HepG2 (cell line): ENCODE results near the gene SLC25A5. TPM values are rescaled to one million over a fixed set of nuclear protein-coding genes. Genes with fewer than 3 reads are reported as not detected.
A peak's percentile ranks its signal among the peaks of the same experiment; 100 is the strongest.

ENCODE experiments used
- ATAC-seq: fragments of 200-7000 bp; cut with Tn5 transposase; 3 replicates; pipeline ENCODE4 v1.9.1; 2020; ENCODE audit warnings: mild to moderate bottlenecking, moderate library complexity
- BruUV-seq: library from RNA; stranded (reverse); fragments of 400-500 nt; replicated peaks from 2 replicates; lab custom pipeline; 2021; lab: Mats Ljungman, UMichigan
- CTCF ChIA-PET: fragments of 300-600 bp; formaldehyde crosslinking; extraction: SDS; loops from one replicate; lab custom pipeline; 2021; ENCODE audit warnings: low total read pairs, inconsistent platforms, low intra/inter-chr PET ratio; lab: Yijun Ruan, JAX
- POLR2A ChIA-PET: fragments of 350-600 bp; sonication (Branson Sonifier 250); formaldehyde crosslinking; loops from one replicate; lab custom pipeline; 2020; ENCODE audit warnings: antibody characterized with exemption, inconsistent platforms; lab: Yijun Ruan, JAX
- DNase-seq: peaks from one replicate; pipeline ENCODE4 v3.0.0-alpha.2; 2015; ENCODE audit warnings: low spot score
- FAIRE-seq: peaks from 3 replicates; lab custom pipeline; 2011; peaks lifted over from hg19 to GRCh38; lab: Jason Lieb, UNC
- H2AFZ ChIP-seq: one replicate; pipeline ENCODE4 v1.6.1; 2011; ENCODE audit warnings: low read length, inconsistent platforms
- H3K27ac ChIP-seq: fragments of 300-600 bp; 3 replicates; pipeline ENCODE4 v1.8.0; 2011; ENCODE audit warnings: mixed run types, mild to moderate bottlenecking, mixed read lengths, low read length, inconsistent platforms; ENCODE audit not compliant: insufficient read depth; ENCODE audit errors: extremely low read length
- H3K27me3 ChIP-seq, 2 experiments: fragments of 200-600 bp in 1 of 2; 2 replicates in 1 of 2; 3 replicates in 1 of 2; pipeline versions ENCODE4 v1.6.0 to v1.8.0; 2011; ENCODE audit warnings: low read length in 2 of 2, mild to moderate bottlenecking in 2 of 2, moderate library complexity in 2 of 2, inconsistent platforms in 1 of 2; ENCODE audit not compliant: insufficient read depth in 2 of 2, control insufficient read depth in 1 of 2
- H3K36me3 ChIP-seq, 2 experiments: fragments of 200-600 bp in 1 of 2; replicated peaks in 1 of 2; 2 replicates in 1 of 2; 3 replicates in 1 of 2; pipeline versions ENCODE4 v1.5.1 to v1.8.0; 2011; ENCODE audit warnings: low read length in 2 of 2, inconsistent platforms in 1 of 2; ENCODE audit not compliant: insufficient read depth in 2 of 2, control insufficient read depth in 1 of 2
- H3K4me1 ChIP-seq: 2 replicates; pipeline ENCODE4 v1.5.1; 2012; ENCODE audit warnings: low read length, inconsistent platforms; ENCODE audit not compliant: insufficient read depth
- H3K4me2 ChIP-seq: 2 replicates; pipeline ENCODE4 v1.6.0; 2011; ENCODE audit warnings: low read depth, low read length, inconsistent platforms
- H3K4me3 ChIP-seq, 3 experiments: fragments of 200-600 bp in 1 of 3; sonication (generic), shearing (Covaris generic) in 1 of 3; replicated peaks in 1 of 3; 2 replicates each; pipeline ENCODE4 v1.5.1; 2011 to 2016; ENCODE audit warnings: low read length in 3 of 3, inconsistent platforms in 2 of 3, low read depth in 2 of 3, mild to moderate bottlenecking in 2 of 3, control low read depth in 1 of 3, mixed read lengths in 1 of 3; ENCODE audit not compliant: insufficient read depth in 1 of 3
- H3K79me2 ChIP-seq: one replicate; pipeline ENCODE4 v1.6.1; 2011; ENCODE audit warnings: low read length, inconsistent platforms; ENCODE audit not compliant: insufficient read depth
- H3K9ac ChIP-seq: 2 replicates; pipeline ENCODE4 v1.6.0; 2011; ENCODE audit warnings: mild to moderate bottlenecking, low read depth, low read length, inconsistent platforms; ENCODE audit not compliant: insufficient read depth
- H3K9me3 ChIP-seq: 2 replicates; pipeline ENCODE4 v1.5.1; 2012; ENCODE audit warnings: mild to moderate bottlenecking, low read length
- H4K20me1 ChIP-seq: 2 replicates; pipeline ENCODE4 v1.6.0; 2011; ENCODE audit warnings: inconsistent platforms, mild to moderate bottlenecking, low read length, moderate library complexity; ENCODE audit not compliant: insufficient read depth
- HES4 ChIP-seq: sonication (generic); formaldehyde crosslinking; IDR thresholded peaks from 2 replicates; pipeline ENCODE4 v1.9.0; 2021; ENCODE audit warnings: mild to moderate bottlenecking, missing genetic modification reagents, borderline replicate concordance
- HMGA1 ChIP-seq: sonication (generic); formaldehyde crosslinking; conservative IDR thresholded peaks from 2 replicates; pipeline ENCODE4 v1.4.0; 2020; ENCODE audit warnings: missing genetic modification reagents
- HNF4A ChIP-seq: sonication (generic); formaldehyde crosslinking; IDR thresholded peaks from 2 replicates; pipeline ENCODE4 v1.4.0; 2020; ENCODE audit warnings: missing genetic modification reagents
- IRF2 ChIP-seq: IDR thresholded peaks from 2 replicates; pipeline ENCODE4 v1.6.1; 2018; ENCODE audit warnings: missing genetic modification reagents, missing compliant biosample characterization
- PAXIP1 ChIP-seq: sonication (generic); formaldehyde crosslinking; conservative IDR thresholded peaks from 2 replicates; pipeline ENCODE4 v1.4.0; 2020; ENCODE audit warnings: mild to moderate bottlenecking, missing genetic modification reagents, moderate library complexity
- PHF8 ChIP-seq: sonication (generic); formaldehyde crosslinking; IDR thresholded peaks from 2 replicates; pipeline ENCODE4 v1.5.0; 2020; ENCODE audit warnings: missing genetic modification reagents
- RAD21 ChIP-seq: fragments of 450-650 bp; formaldehyde crosslinking; IDR thresholded peaks from 2 replicates; pipeline ENCODE4 v1.5.0; 2020; ENCODE audit warnings: mild to moderate bottlenecking
- STAG1 ChIP-seq: sonication (generic); formaldehyde crosslinking; IDR thresholded peaks from 2 replicates; pipeline ENCODE4 v1.4.0; 2020; ENCODE audit warnings: missing genetic modification reagents
- THAP11 ChIP-seq: IDR thresholded peaks from 2 replicates; pipeline ENCODE4 v1.6.1; 2016; ENCODE audit warnings: missing biosample characterization, missing genetic modification reagents
- YY1 ChIP-seq: IDR thresholded peaks from 2 replicates; pipeline ENCODE4 v1.6.1; 2011; ENCODE audit warnings: low read length, low read depth, moderate library complexity, mild to moderate bottlenecking; ENCODE audit not compliant: insufficient read depth, insufficient replicate concordance
- ZBTB26 ChIP-seq: IDR thresholded peaks from 2 replicates; pipeline ENCODE4 v1.6.1; 2016; ENCODE audit warnings: missing compliant biosample characterization, missing genetic modification reagents, borderline replicate concordance
- ZNF501 ChIP-seq: sonication (generic); formaldehyde crosslinking; IDR thresholded peaks from 2 replicates; pipeline ENCODE4 v1.5.1; 2020; ENCODE audit warnings: mild to moderate bottlenecking, moderate library complexity, missing genetic modification reagents
- WGBS: methylation state at CpG from one replicate; pipeline ENCODE4 v1.1.6; 2017; ENCODE audit warnings: low lambda C conversion rate; 5-methylcytosine and 5-hydroxymethylcytosine counted together
- in situ Hi-C: cut with HindIII; loops from 2 replicates; pipeline ENCODE4 v1.10.0; 2017; ENCODE audit warnings: low pct_unique_long_range_greater_than_20kb; ENCODE audit not compliant: extremely low pct_ligation_motif_present
- intact Hi-C: fragments of 100-400 bp; cut with micrococcal nuclease; formaldehyde crosslinking; loops from one replicate; pipeline ENCODE4 v1.10.0; 2022; ENCODE audit not compliant: unreplicated experiment
- polyA plus RNA-seq, 8 experiments: library from polyadenylated mRNA; depleted of rRNA in 3 of 8; stranded (reverse) in 7 of 8; unstranded in 1 of 8; fragments of >200 nt; fragmentation: Illumina TruSeq in 4 of 8; extraction: Trizol in 4 of 8; gene quantifications; 2 replicates each; pipeline versions ENCODE4 v1.2.1 to v1.2.3, GENCODE V29; 2011 to 2016; ENCODE audit warnings: low read depth in 4 of 8, missing spikeins in 1 of 8, mixed read lengths in 1 of 8; ENCODE audit not compliant: insufficient read depth in 1 of 8
- total RNA-seq, 5 experiments: library from RNA; depleted of rRNA; stranded (reverse); fragments of >200 nt; fragmentation: Illumina TruSeq; extraction: Trizol; gene quantifications; 2 replicates each; pipeline ENCODE4 v1.2.3, GENCODE V29; 2016; ENCODE audit warnings: low read depth in 1 of 5

SLC25A5 gene
- total and polyA plus RNA-seq, 2 of the 13 experiments (the other 11 are each of a cell fraction or from before 2014, with no cell fraction given) = 300 to 402 TPM

DNA sequence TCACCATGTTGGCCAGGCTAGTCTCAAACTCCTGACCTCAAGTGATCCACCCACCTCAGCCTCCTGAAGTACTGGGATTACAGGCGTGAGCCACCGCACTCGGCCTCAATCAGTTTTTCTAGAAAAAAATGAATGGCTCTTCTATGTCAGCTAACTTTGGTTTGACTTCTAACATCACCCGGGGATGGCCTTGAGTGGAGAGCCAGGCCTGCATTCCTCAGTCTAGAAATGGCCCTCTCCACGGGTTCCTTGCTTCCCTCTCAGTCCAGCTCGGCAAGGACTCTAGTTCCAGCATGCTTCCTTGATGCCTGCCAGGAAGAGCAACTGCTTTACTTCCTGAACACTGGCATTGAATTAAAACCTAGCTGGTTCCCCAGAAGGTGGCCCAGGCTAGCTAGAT is 39.0 kb downstream of the SLC25A5 start:
- Histone ChIP-seq H3K27me3 (no peaks in the 10 kb centered on the region), H3K79me2 (no peaks in the 10 kb centered on the region), H3K9ac (no peak overlapping the region), H3K4me1 (peaks cover 57% of the 10 kb centered on the region), H3K9me3 (no peaks in the 10 kb centered on the region), H3K4me3 (no peak overlapping the region)
- BruUV-seq = no TSS peak
- POLR2A ChIA-PET = interaction anchor here (0.7 to 3.2 kb wide), 4 partner anchors 11 to 67 kb away, joined by 3 to 27 read pairs (median 9); partner anchors contain the start of gene UBE2A
- TF ChIP-seq ZBTB26 (CRISPR knock-in tag) = peak; percentile 70
- no peak for TF ChIP-seq HNF4A (CRISPR knock-in tag)
- TF ChIP-seq, all 625 proteins: peak for 1
- H4K20me1 ChIP-seq = no peaks in the 10 kb centered on the region
- H2AFZ ChIP-seq = peak overlapping the region; percentile 86
- DNase-seq = no peak
- peak; percentile 66 for FAIRE-seq
- H3K4me2 ChIP-seq = no peak overlapping the region
- in situ Hi-C loops = loop anchor here (25.0 kb wide), 1 partner anchor 230 kb away; no protein-coding TSS in a partner anchor
- no CpG with 5 or more reads among the region's 6 CpGs for WGBS
- peak overlapping the region; percentile 60 for H3K27ac ChIP-seq
- intact Hi-C loops = no loop called here
- no peaks in the 10 kb centered on the region for H3K36me3 ChIP-seq
- ATAC-seq = no peak
- CTCF ChIA-PET = no interaction called here

GRCh38 chrX:119512146-119512800 is 44.0 kb downstream of the SLC25A5 start:
- ATAC-seq = peak; percentile 99
- H3K4me2 ChIP-seq = peak overlapping the region; percentile 65
- TF ChIP-seq HMGA1 (CRISPR knock-in tag) (no peak), IRF2 (CRISPR knock-in tag) (0 out of 2 replicates have a peak, but pooled peaks have one; percentile 23), YY1 (peak; percentile 22), HES4 (CRISPR knock-in tag) (no peak), STAG1 (CRISPR knock-in tag) (peak; percentile 95), PHF8 (CRISPR knock-in tag) (0 out of 2 replicates have a peak, but pooled peaks have one; percentile 17), RAD21 (CRISPR knock-in tag) (peak; percentile 93), ZNF501 (no peak), THAP11 (CRISPR knock-in tag) (0 out of 2 replicates have a peak, but pooled peaks have one; percentile 20), PAXIP1 (CRISPR knock-in tag) (no peak)

More at GRCh38 chrX:119512146-119512800, 44.0 kb downstream of the SLC25A5 start:
- 0% methylated on average over 4 of the region's 14 CpGs for WGBS
- Histone ChIP-seq H4K20me1 (no peaks in the 10 kb centered on the region), H3K9me3 (no peaks in the 10 kb centered on the region), H3K27me3 (no peaks in the 10 kb centered on the region), H2AFZ (peak overlapping the region; percentile 72), H3K79me2 (no peaks in the 10 kb centered on the region), H3K36me3 (no peaks in the 10 kb centered on the region), H3K9ac (0 out of 2 replicates have a peak overlapping the region, but pooled peaks have one; percentile 8), H3K27ac (no peak overlapping the region), H3K4me1 (peaks cover 28% of the 10 kb centered on the region), H3K4me3 (peak overlapping the region in 2 of 3 experiments; percentile 33 to 41; a peak in 4 of 6 replicates)
- in situ Hi-C loops = loop anchor here (25.0 kb wide), 1 partner anchor 225 kb away; no protein-coding TSS in a partner anchor
- CTCF ChIA-PET = interaction anchor here (1.1 to 2.9 kb wide), 4 partner anchors 16 to 43 kb away, joined by 3 to 43 read pairs (median 4); no protein-coding TSS in a partner anchor
- peak; percentile 87 for FAIRE-seq
- peak; percentile 75 for DNase-seq
- intact Hi-C loops = loop anchor here (1.0 to 10.0 kb wide), 4 partner anchors 24 to 183 kb away; partner anchors contain the start of genes SEPTIN6 and SLC25A5
- BruUV-seq = no TSS peak
- POLR2A ChIA-PET = interaction anchor here (0.6 to 1.6 kb wide), 11 partner anchors 9 to 280 kb away, joined by 3 to 13 read pairs (median 4); partner anchors contain the start of genes RPL39, SEPTIN6 and SLC25A5
